HG03280 (cell line): ENCODE results near the gene DDT.
"Not testable (repeated sequence)": the region's sequence is repeated elsewhere in the genome, so short reads cannot be mapped to it uniquely, and the experiment has no call there.

Source experiments
- ATAC-seq: cut with Tn5 transposase; IDR thresholded peaks from one replicate; pipeline ENCODE4 v1.9.1; 2021; ENCODE audit warnings: mild to moderate bottlenecking, moderate library complexity; ENCODE audit not compliant: unreplicated experiment

DDT gene

GRCh38 chr22:23954193-23954990, 19.8 kb downstream of the DDT start:
- ATAC-seq, result not testable (repeated sequence)

GRCh38 chr22:23953485-23953884, 20.8 kb downstream of the DDT start:
- not testable (repeated sequence) for ATAC-seq

- ATAC-seq, result not testable (repeated sequence)
These were observed 21.3 kb downstream of the DDT start for GRCh38 chr22:23952794-23953405.

GRCh38 chr22:23951383-23951782, 22.9 kb downstream of the DDT start:
- ATAC-seq, result not testable (repeated sequence)

GRCh38 chr22:23949764-23950163, 24.5 kb downstream of the DDT start:
- ATAC-seq, result not testable (repeated sequence)

- ATAC-seq, result not testable (repeated sequence)
These were observed 26.9 kb downstream of the DDT start for GRCh38 chr22:23947391-23947790.

GRCh38 chr22:23940166-23940565, 34.1 kb downstream of the DDT start:
- not testable (repeated sequence) for ATAC-seq

GRCh38 chr22:23939017-23939357, 35.3 kb downstream of the DDT start:
- ATAC-seq, result no peak

- no peak for ATAC-seq
These were observed 35.8 kb downstream of the DDT start for GRCh38 chr22:23938328-23939016.

GRCh38 chr22:23926561-23926960, 47.7 kb downstream of the DDT start:
- no peak for ATAC-seq

GRCh38 chr22:23925020-23925606, 49.1 kb downstream of the DDT start:
- ATAC-seq, result no peak

GRCh38 chr22:23922921-23923320, 51.3 kb downstream of the DDT start:
- no peak for ATAC-seq

GRCh38 chr22:23921586-23922201, 52.5 kb downstream of the DDT start:
- not testable (repeated sequence) for ATAC-seq
